ENCODE measurements around the gene CDHR1.
A peak's percentile ranks its signal among the peaks of the same experiment; 100 is the strongest.

The CDHR1 gene

GRCh38 chr10:84212014-84212413, 17.7 kb downstream of the CDHR1 start:
- DNase-seq (ENCODE audit: low read depth in 2 of 2), result no peak
- H3K4me3 ChIP-seq (replicated peaks in 1 of 2; ENCODE audit: low read depth in 2 of 2, low read length in 2 of 2), result no peak overlapping the region
- TF ChIP-seq CTCF (IDR thresholded peaks at IDR 0.05; ENCODE audit: low read depth, low read length), result no peak

- no peak for DNase-seq (ENCODE audit: low read depth in 2 of 2)
- H3K4me3 ChIP-seq (replicated peaks in 1 of 2; ENCODE audit: low read depth in 2 of 2, low read length in 2 of 2), result no peak overlapping the region
- no peak for TF ChIP-seq CTCF (IDR thresholded peaks at IDR 0.05; ENCODE audit: low read depth, low read length)
Observed at GRCh38 chr10:84213076-84213475, 18.7 kb downstream of the CDHR1 start.

GRCh38 chr10:84214046-84214572, 19.8 kb downstream of the CDHR1 start:
- TF ChIP-seq CTCF (IDR thresholded peaks at IDR 0.05; ENCODE audit: low read depth, low read length), result no peak
- no peak overlapping the region for H3K4me3 ChIP-seq (replicated peaks in 1 of 2; ENCODE audit: low read depth in 2 of 2, low read length in 2 of 2)
- DNase-seq (ENCODE audit: low read depth in 2 of 2), result no peak

GRCh38 chr10:84214612-84215235, 20.4 kb downstream of the CDHR1 start:
- peak in 1 of 2 donors; percentile 5 for DNase-seq (ENCODE audit: low read depth in 2 of 2)
- no peak overlapping the region for H3K4me3 ChIP-seq (replicated peaks in 1 of 2; ENCODE audit: low read depth in 2 of 2, low read length in 2 of 2)
- TF ChIP-seq CTCF (IDR thresholded peaks at IDR 0.05; ENCODE audit: low read depth, low read length), result peak; percentile 31

- H3K4me3 ChIP-seq (replicated peaks in 1 of 2; ENCODE audit: low read depth in 2 of 2, low read length in 2 of 2), result no peak overlapping the region
- DNase-seq (ENCODE audit: low read depth in 2 of 2), result no peak
- TF ChIP-seq CTCF (IDR thresholded peaks at IDR 0.05; ENCODE audit: low read depth, low read length), result no peak
Observed at GRCh38 chr10:84216834-84217233, 22.5 kb downstream of the CDHR1 start.

GRCh38 chr10:84217746-84218145, 23.4 kb downstream of the CDHR1 start:
- DNase-seq (ENCODE audit: low read depth in 2 of 2), result no peak
- no peak for TF ChIP-seq CTCF (IDR thresholded peaks at IDR 0.05; ENCODE audit: low read depth, low read length)
- no peak overlapping the region for H3K4me3 ChIP-seq (replicated peaks in 1 of 2; ENCODE audit: low read depth in 2 of 2, low read length in 2 of 2)

- no peak for DNase-seq (ENCODE audit: low read depth in 2 of 2)
- no peak for TF ChIP-seq CTCF (IDR thresholded peaks at IDR 0.05; ENCODE audit: low read depth, low read length)
- H3K4me3 ChIP-seq (replicated peaks in 1 of 2; ENCODE audit: low read depth in 2 of 2, low read length in 2 of 2), result no peak overlapping the region
Observed at GRCh38 chr10:84221916-84222315, 27.6 kb downstream of the CDHR1 start.
